KOPT-K1 (cell line): ENCODE data around the gene GMPPA.

Source experiments
- H3K27ac ChIP-seq: fragments of 200-600 bp; sonication (generic); 2 replicates; pipeline ENCODE4 v1.5.1; 2016; ENCODE audit warnings: antibody characterized with exemption, mild to moderate bottlenecking, low read depth, low read length; ENCODE audit not compliant: poor library complexity, severe bottlenecking
- H3K36me3 ChIP-seq: fragments of 200-600 bp; sonication (generic); 2 replicates; pipeline ENCODE4 v1.5.1; 2017; ENCODE audit warnings: antibody characterized with exemption, mild to moderate bottlenecking, low read length, moderate library complexity; ENCODE audit not compliant: insufficient read depth
- H3K9me3 ChIP-seq: fragments of 200-600 bp; sonication (generic); 2 replicates; pipeline ENCODE4 v1.5.1; 2017; ENCODE audit warnings: antibody characterized with exemption, low read length, mild to moderate bottlenecking; ENCODE audit not compliant: insufficient read depth, poor library complexity, severe bottlenecking

Gene GMPPA

GRCh38 chr2:219475697-219476651 is 22.7 kb upstream of the GMPPA start:
- no peaks in the 10 kb centered on the region for H3K36me3 ChIP-seq
- H3K9me3 ChIP-seq: no peaks in the 10 kb centered on the region
- H3K27ac ChIP-seq: no peak overlapping the region

GRCh38 chr2:219476652-219477151 is 22.0 kb upstream of the GMPPA start:
- no peaks in the 10 kb centered on the region for H3K36me3 ChIP-seq
- no peak overlapping the region for H3K27ac ChIP-seq
- H3K9me3 ChIP-seq: no peaks in the 10 kb centered on the region

GRCh38 chr2:219477179-219477578 is 21.5 kb upstream of the GMPPA start:
- Histone ChIP-seq H3K36me3 (no peaks in the 10 kb centered on the region), H3K27ac (no peak overlapping the region), H3K9me3 (no peaks in the 10 kb centered on the region)

GRCh38 chr2:219477815-219478214 is 20.9 kb upstream of the GMPPA start:
- no peaks in the 10 kb centered on the region for H3K9me3 ChIP-seq
- H3K36me3 ChIP-seq: no peaks in the 10 kb centered on the region
- H3K27ac ChIP-seq: no peak overlapping the region

GRCh38 chr2:219478916-219479315 is 19.8 kb upstream of the GMPPA start:
- H3K36me3 ChIP-seq: no peaks in the 10 kb centered on the region
- H3K27ac ChIP-seq: no peak overlapping the region
- no peaks in the 10 kb centered on the region for H3K9me3 ChIP-seq

GRCh38 chr2:219480004-219480403 is 18.7 kb upstream of the GMPPA start:
- Histone ChIP-seq H3K36me3 (no peaks in the 10 kb centered on the region), H3K27ac (no peak overlapping the region), H3K9me3 (no peaks in the 10 kb centered on the region)

GRCh38 chr2:219482674-219483405 is 15.9 kb upstream of the GMPPA start:
- H3K27ac ChIP-seq: no peak overlapping the region
- H3K9me3 ChIP-seq: no peaks in the 10 kb centered on the region
- H3K36me3 ChIP-seq: no peaks in the 10 kb centered on the region

- H3K36me3 ChIP-seq: no peaks in the 10 kb centered on the region
- no peak overlapping the region for H3K27ac ChIP-seq
- H3K9me3 ChIP-seq: no peaks in the 10 kb centered on the region
Observed at GRCh38 chr2:219483451-219484342, 15.0 kb upstream of the GMPPA start.

- no peak overlapping the region for H3K27ac ChIP-seq
- no peaks in the 10 kb centered on the region for H3K9me3 ChIP-seq
- H3K36me3 ChIP-seq: no peaks in the 10 kb centered on the region
Observed at GRCh38 chr2:219484343-219485200, 14.1 kb upstream of the GMPPA start.

GRCh38 chr2:219485201-219485580 is 13.5 kb upstream of the GMPPA start:
- Histone ChIP-seq H3K27ac (no peak overlapping the region), H3K9me3 (no peaks in the 10 kb centered on the region), H3K36me3 (no peaks in the 10 kb centered on the region)

- H3K9me3 ChIP-seq: no peaks in the 10 kb centered on the region
Observed at GRCh38 chr2:219486380-219486959, 12.2 kb upstream of the GMPPA start.

GRCh38 chr2:219488149-219488843 is 10.4 kb upstream of the GMPPA start:
- Histone ChIP-seq H3K27ac (no peak overlapping the region), H3K9me3 (no peaks in the 10 kb centered on the region), H3K36me3 (no peaks in the 10 kb centered on the region)

More at GRCh38 chr2:219486380-219486959, 12.2 kb upstream of the GMPPA start:
- no peaks in the 10 kb centered on the region for H3K36me3 ChIP-seq
- H3K27ac ChIP-seq: no peak overlapping the region

- H3K27ac ChIP-seq: no peak overlapping the region
- H3K36me3 ChIP-seq: no peaks in the 10 kb centered on the region
Observed at GRCh38 chr2:219488844-219489194, 9.9 kb upstream of the GMPPA start.

More at GRCh38 chr2:219488844-219489194, 9.9 kb upstream of the GMPPA start:
- H3K9me3 ChIP-seq: no peaks in the 10 kb centered on the region
